ENCODE data around the gene MDC1. TPM values are rescaled to one million over a fixed set of nuclear protein-coding genes. Genes with fewer than 3 reads are reported as not detected.

MDC1 gene
- polyA plus RNA-seq, 1 donor from 2014 or later: 8.1 TPM

- H3K36me3 ChIP-seq (ENCODE audit: insufficient read depth, low read length): no peaks in the 10 kb centered on the region
- peaks cover 20% of the 10 kb centered on the region for H3K27me3 ChIP-seq (ENCODE audit: insufficient read depth, low read depth, low read length)
- TF ChIP-seq EZH2 (IDR thresholded peaks at IDR 0.05; ENCODE audit: borderline replicate concordance, insufficient read depth, low read length, poor library complexity, severe bottlenecking): no peak
- TF ChIP-seq MXI1 (conservative IDR thresholded peaks at IDR 0.05; ENCODE audit: poor library complexity, severe bottlenecking): no peak
- peak; percentile 38 for TF ChIP-seq TAF1 (IDR thresholded peaks at IDR 0.05; ENCODE audit: low read depth)
- TF ChIP-seq POLR2AphosphoS5 (IDR thresholded peaks at IDR 0.05): no peak
- peak overlapping the region; percentile 60 for H3K27ac ChIP-seq (ENCODE audit: low read length)
- no peaks in the 10 kb centered on the region for H3K9me3 ChIP-seq (ENCODE audit: low read length)
- H3F3A ChIP-seq (ENCODE audit: insufficient read depth, low read length, poor library complexity, severe bottlenecking): no peaks in the 10 kb centered on the region
- peak overlapping the region; percentile 90 for H3K4me3 ChIP-seq (ENCODE audit: low read length)
- H3K79me2 ChIP-seq (replicated peaks; ENCODE audit: insufficient read depth, low read length): peaks cover 14% of the 10 kb centered on the region
- peak overlapping the region; percentile 90 for H3K9ac ChIP-seq (ENCODE audit: low read length)
- H3K4me2 ChIP-seq (ENCODE audit: low read length): peak overlapping the region; percentile 68
- H2AFZ ChIP-seq (ENCODE audit: low read depth, low read length): peak overlapping the region; percentile 88
- no peaks in the 10 kb centered on the region for H4K20me1 ChIP-seq (ENCODE audit: insufficient read depth)
- no peaks in the 10 kb centered on the region for H3K9me2 ChIP-seq (ENCODE audit: insufficient read depth, low read length)
These were observed 26.3 kb upstream of the MDC1 start for GRCh38 chr6:30743099-30744053.

DNA sequence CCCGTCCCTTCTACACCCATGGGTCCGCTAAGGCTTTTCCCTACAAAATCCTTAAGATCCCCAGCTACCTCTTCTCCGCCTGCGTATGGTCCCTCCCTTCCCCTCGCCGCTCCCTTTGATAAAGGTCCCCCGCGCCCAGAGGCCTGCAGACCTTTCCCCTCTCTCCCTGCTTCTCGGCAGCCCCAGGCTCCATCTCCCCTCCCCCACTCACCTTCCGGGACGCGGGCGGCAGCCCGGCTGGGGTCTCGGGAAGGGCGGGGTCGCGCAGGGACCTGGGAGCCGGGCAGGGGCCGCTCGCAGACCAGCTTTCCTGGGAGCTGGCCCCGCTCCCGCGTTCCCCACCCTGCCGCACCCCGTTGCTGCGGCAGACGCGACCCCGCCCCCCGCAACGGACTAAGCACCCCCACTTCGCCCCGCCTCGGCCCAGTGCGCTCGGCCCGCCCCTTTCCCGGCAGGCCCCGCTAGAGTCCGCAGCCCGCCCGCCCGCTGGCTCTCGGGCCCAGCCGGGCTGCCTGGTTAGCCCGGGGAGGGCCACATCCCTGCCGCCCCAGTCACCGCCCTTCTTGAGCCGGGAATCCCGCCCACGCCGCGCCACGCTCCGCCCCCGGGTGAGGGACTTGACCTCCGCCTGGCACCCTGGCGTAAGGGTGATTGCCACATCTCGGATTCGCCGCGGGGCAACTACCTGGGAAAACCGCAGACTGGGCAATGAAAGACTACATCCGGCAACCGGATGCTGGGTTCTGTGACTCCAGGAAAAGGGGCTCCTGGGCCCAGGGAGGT lies 25.4 kb upstream of the MDC1 start, which contains the start of gene FLOT1:
Gene FLOT1, minus strand, starts transcription at position 372 of the 783 bp plus-strand sequence. CDS start 498 bp downstream, outside the sequence.
- no peaks in the 10 kb centered on the region for H3K9me2 ChIP-seq (ENCODE audit: insufficient read depth, low read length)
- H3K4me3 ChIP-seq (ENCODE audit: low read length): peak within 1 kb of the TSS; percentile 90
- peaks cover 20% of the 10 kb centered on the region for H3K27me3 ChIP-seq (ENCODE audit: insufficient read depth, low read depth, low read length)
- H4K20me1 ChIP-seq (ENCODE audit: insufficient read depth): no peaks in the 10 kb centered on the region
- H3K9me3 ChIP-seq (ENCODE audit: low read length): no peaks in the 10 kb centered on the region
- peaks cover 14% of the 10 kb centered on the region for H3K79me2 ChIP-seq (replicated peaks; ENCODE audit: insufficient read depth, low read length)
- H3F3A ChIP-seq (ENCODE audit: insufficient read depth, low read length, poor library complexity, severe bottlenecking): no peaks in the 10 kb centered on the region
- H3K27ac ChIP-seq (ENCODE audit: low read length): peak within 1 kb of the TSS; percentile 60
- no peaks in the 10 kb centered on the region for H3K36me3 ChIP-seq (ENCODE audit: insufficient read depth, low read length)
- H3K9ac ChIP-seq (ENCODE audit: low read length): peak within 1 kb of the TSS; percentile 90
- H2AFZ ChIP-seq (ENCODE audit: low read depth, low read length): peak within 1 kb of the TSS; percentile 88
- TF ChIP-seq RAD21 (conservative IDR thresholded peaks at IDR 0.05) (peak; percentile 16), EZH2 (IDR thresholded peaks at IDR 0.05; ENCODE audit: borderline replicate concordance, insufficient read depth, low read length, poor library complexity, severe bottlenecking) (no peak), SMC3 (conservative IDR thresholded peaks at IDR 0.05; ENCODE audit: poor library complexity) (peak; percentile 7), POLR2AphosphoS5 (IDR thresholded peaks at IDR 0.05) (peak; percentile 10), MXI1 (conservative IDR thresholded peaks at IDR 0.05; ENCODE audit: poor library complexity, severe bottlenecking) (peak; percentile 34)
- TF ChIP-seq, protein P1, sequence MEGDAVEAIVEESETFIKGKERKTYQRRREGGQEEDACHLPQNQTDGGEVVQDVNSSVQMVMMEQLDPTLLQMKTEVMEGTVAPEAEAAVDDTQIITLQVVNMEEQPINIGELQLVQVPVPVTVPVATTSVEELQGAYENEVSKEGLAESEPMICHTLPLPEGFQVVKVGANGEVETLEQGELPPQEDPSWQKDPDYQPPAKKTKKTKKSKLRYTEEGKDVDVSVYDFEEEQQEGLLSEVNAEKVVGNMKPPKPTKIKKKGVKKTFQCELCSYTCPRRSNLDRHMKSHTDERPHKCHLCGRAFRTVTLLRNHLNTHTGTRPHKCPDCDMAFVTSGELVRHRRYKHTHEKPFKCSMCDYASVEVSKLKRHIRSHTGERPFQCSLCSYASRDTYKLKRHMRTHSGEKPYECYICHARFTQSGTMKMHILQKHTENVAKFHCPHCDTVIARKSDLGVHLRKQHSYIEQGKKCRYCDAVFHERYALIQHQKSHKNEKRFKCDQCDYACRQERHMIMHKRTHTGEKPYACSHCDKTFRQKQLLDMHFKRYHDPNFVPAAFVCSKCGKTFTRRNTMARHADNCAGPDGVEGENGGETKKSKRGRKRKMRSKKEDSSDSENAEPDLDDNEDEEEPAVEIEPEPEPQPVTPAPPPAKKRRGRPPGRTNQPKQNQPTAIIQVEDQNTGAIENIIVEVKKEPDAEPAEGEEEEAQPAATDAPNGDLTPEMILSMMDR (IDR thresholded peaks at IDR 0.05; ENCODE audit: poor library complexity, severe bottlenecking): no peak
- TF ChIP-seq, protein P2, sequence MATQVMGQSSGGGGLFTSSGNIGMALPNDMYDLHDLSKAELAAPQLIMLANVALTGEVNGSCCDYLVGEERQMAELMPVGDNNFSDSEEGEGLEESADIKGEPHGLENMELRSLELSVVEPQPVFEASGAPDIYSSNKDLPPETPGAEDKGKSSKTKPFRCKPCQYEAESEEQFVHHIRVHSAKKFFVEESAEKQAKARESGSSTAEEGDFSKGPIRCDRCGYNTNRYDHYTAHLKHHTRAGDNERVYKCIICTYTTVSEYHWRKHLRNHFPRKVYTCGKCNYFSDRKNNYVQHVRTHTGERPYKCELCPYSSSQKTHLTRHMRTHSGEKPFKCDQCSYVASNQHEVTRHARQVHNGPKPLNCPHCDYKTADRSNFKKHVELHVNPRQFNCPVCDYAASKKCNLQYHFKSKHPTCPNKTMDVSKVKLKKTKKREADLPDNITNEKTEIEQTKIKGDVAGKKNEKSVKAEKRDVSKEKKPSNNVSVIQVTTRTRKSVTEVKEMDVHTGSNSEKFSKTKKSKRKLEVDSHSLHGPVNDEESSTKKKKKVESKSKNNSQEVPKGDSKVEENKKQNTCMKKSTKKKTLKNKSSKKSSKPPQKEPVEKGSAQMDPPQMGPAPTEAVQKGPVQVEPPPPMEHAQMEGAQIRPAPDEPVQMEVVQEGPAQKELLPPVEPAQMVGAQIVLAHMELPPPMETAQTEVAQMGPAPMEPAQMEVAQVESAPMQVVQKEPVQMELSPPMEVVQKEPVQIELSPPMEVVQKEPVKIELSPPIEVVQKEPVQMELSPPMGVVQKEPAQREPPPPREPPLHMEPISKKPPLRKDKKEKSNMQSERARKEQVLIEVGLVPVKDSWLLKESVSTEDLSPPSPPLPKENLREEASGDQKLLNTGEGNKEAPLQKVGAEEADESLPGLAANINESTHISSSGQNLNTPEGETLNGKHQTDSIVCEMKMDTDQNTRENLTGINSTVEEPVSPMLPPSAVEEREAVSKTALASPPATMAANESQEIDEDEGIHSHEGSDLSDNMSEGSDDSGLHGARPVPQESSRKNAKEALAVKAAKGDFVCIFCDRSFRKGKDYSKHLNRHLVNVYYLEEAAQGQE (IDR thresholded peaks at IDR 0.05; ENCODE audit: borderline replicate concordance): no peak
- H3K4me2 ChIP-seq (ENCODE audit: low read length): peak within 1 kb of the TSS; percentile 93

Data from neural cell (in vitro differentiated cells).